A673 (cell line): ENCODE results near the gene ANKS1B.

Experiments used
- EZH2 ChIP-seq: fragments of 200-600 bp; sonication (generic); IDR thresholded peaks from 2 replicates; pipeline ENCODE4 v1.6.1; 2017; ENCODE audit warnings: borderline replicate concordance, low read depth, mild to moderate bottlenecking, mixed read lengths, antibody characterized with exemption, low read length; ENCODE audit not compliant: poor library complexity, severe bottlenecking
- TF ChIP-seq, protein P1 (sequence below): fragments of 300-800, 200-600 bp; sonication (generic); conservative IDR thresholded peaks from 2 replicates; pipeline ENCODE4 v1.5.1; 2017; ENCODE audit warnings: low read depth, mild to moderate bottlenecking, antibody characterized with exemption, low read length, moderate library complexity, mixed read lengths

DNA sequence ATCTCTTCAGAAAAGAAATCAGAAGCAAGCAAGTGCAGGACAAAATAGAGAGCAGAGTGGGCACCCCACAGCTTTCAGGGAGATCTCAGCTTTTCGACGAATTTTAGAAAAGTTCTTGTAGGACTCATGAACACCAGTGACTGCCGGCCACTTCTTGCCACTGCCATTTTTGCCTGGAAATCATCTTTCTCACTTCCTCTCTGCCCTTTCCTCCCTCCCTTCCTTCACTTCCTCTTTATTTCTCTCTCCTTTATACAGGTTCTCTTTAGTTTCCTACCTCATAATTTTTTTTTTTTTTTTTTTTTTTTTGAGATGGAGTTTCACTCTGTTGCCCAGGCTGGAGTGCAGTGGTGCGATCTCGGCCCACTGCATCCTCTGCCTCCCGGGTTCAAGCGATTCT is 1154.1 kb downstream of the ANKS1B start:
- TF ChIP-seq, protein P1, sequence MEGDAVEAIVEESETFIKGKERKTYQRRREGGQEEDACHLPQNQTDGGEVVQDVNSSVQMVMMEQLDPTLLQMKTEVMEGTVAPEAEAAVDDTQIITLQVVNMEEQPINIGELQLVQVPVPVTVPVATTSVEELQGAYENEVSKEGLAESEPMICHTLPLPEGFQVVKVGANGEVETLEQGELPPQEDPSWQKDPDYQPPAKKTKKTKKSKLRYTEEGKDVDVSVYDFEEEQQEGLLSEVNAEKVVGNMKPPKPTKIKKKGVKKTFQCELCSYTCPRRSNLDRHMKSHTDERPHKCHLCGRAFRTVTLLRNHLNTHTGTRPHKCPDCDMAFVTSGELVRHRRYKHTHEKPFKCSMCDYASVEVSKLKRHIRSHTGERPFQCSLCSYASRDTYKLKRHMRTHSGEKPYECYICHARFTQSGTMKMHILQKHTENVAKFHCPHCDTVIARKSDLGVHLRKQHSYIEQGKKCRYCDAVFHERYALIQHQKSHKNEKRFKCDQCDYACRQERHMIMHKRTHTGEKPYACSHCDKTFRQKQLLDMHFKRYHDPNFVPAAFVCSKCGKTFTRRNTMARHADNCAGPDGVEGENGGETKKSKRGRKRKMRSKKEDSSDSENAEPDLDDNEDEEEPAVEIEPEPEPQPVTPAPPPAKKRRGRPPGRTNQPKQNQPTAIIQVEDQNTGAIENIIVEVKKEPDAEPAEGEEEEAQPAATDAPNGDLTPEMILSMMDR = no peak
- TF ChIP-seq EZH2 = no peak
